ENCODE results near the gene HDDC3.

DNA sequence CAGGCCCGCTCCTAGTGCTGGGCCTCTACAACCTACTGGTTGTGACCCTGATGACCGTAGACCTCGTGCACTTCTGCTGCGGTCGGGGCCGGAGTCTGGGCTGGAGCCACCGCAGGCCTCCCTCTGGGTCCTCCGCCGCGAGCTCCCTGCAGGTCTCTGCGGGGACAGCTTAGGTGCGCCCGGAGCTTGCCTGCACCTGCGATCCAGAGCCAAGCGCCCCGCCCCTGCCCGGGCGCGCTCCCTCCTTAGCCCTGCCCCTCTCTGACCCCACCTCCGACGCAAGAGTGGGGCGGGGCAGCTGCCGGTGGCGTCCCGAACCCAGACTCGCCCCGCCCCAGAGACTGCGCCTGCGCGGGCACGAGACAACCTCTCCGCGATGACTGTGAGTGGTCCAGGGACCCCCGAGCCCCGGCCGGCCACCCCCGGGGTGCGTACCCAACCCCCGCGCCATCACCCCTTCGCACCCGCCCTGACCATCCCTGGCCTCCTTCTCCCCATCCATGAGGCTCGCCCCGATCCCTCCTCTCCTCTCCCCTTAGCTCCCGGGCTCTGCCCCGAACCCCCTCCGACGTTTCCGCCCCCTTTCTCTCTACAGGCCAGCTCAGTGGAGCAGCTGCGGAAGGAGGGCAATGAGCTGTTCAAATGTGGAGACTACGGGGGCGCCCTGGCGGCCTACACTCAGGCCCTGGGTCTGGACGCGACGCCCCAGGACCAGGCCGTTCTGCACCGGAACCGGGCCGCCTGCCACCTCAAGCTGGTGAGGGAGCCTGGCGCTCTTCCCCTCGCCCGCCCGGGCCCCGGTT is 2.8 kb upstream of the HDDC3 start, which contains the start of gene UNC45A:
- no peak for TF ChIP-seq FOXM1 (IDR thresholded peaks at IDR 0.05; ENCODE audit: low read depth)
- 0 out of 2 replicates have a peak, but pooled peaks have one; percentile 39 for TF ChIP-seq POLR2AphosphoS5 (IDR thresholded peaks at IDR 0.05; ENCODE audit: low read depth, low read length)
- TF ChIP-seq RAD21 (IDR thresholded peaks at IDR 0.05; ENCODE audit: low read length): no peak
- no peak for TF ChIP-seq YY1 (IDR thresholded peaks at IDR 0.05; ENCODE audit: low read depth)
- TF ChIP-seq, protein P1, sequence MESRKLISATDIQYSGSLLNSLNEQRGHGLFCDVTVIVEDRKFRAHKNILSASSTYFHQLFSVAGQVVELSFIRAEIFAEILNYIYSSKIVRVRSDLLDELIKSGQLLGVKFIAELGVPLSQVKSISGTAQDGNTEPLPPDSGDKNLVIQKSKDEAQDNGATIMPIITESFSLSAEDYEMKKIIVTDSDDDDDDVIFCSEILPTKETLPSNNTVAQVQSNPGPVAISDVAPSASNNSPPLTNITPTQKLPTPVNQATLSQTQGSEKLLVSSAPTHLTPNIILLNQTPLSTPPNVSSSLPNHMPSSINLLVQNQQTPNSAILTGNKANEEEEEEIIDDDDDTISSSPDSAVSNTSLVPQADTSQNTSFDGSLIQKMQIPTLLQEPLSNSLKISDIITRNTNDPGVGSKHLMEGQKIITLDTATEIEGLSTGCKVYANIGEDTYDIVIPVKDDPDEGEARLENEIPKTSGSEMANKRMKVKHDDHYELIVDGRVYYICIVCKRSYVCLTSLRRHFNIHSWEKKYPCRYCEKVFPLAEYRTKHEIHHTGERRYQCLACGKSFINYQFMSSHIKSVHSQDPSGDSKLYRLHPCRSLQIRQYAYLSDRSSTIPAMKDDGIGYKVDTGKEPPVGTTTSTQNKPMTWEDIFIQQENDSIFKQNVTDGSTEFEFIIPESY (IDR thresholded peaks at IDR 0.05; ENCODE audit: borderline replicate concordance, low read depth): no peak
- TF ChIP-seq, protein P2, sequence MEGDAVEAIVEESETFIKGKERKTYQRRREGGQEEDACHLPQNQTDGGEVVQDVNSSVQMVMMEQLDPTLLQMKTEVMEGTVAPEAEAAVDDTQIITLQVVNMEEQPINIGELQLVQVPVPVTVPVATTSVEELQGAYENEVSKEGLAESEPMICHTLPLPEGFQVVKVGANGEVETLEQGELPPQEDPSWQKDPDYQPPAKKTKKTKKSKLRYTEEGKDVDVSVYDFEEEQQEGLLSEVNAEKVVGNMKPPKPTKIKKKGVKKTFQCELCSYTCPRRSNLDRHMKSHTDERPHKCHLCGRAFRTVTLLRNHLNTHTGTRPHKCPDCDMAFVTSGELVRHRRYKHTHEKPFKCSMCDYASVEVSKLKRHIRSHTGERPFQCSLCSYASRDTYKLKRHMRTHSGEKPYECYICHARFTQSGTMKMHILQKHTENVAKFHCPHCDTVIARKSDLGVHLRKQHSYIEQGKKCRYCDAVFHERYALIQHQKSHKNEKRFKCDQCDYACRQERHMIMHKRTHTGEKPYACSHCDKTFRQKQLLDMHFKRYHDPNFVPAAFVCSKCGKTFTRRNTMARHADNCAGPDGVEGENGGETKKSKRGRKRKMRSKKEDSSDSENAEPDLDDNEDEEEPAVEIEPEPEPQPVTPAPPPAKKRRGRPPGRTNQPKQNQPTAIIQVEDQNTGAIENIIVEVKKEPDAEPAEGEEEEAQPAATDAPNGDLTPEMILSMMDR (IDR thresholded peaks at IDR 0.05): no peak; the same call in 1 of the 2 replicates
- TF ChIP-seq MXI1 (IDR thresholded peaks at IDR 0.05; ENCODE audit: low read depth, low read length): no peak
- TF ChIP-seq SIN3A (IDR thresholded peaks at IDR 0.05; ENCODE audit: borderline replicate concordance, low read depth, low read length): 0 out of 2 replicates have a peak, but pooled peaks have one; percentile 11
- no peak for TF ChIP-seq REST (IDR thresholded peaks at IDR 0.05; ENCODE audit: low read depth, low read length)
- TF ChIP-seq, protein P3, sequence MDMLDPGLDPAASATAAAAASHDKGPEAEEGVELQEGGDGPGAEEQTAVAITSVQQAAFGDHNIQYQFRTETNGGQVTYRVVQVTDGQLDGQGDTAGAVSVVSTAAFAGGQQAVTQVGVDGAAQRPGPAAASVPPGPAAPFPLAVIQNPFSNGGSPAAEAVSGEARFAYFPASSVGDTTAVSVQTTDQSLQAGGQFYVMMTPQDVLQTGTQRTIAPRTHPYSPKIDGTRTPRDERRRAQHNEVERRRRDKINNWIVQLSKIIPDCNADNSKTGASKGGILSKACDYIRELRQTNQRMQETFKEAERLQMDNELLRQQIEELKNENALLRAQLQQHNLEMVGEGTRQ (IDR thresholded peaks at IDR 0.05; ENCODE audit: borderline replicate concordance, low read depth, low read length): no peak
- no peak for TF ChIP-seq ELF1 (IDR thresholded peaks at IDR 0.05)

All from SK-N-SH (cell line).